C4-2B (cell line): ENCODE results near the gene RAC3.

Experiments used
- H3K27ac ChIP-seq: fragments of 450-650 bp; 2 replicates; pipeline ENCODE4 v1.5.1; 2017
- ZFX ChIP-seq: fragments of 450-650 bp; IDR thresholded peaks from 2 replicates; pipeline ENCODE4 v1.6.1; 2017
- TF ChIP-seq, protein P1 (sequence below): fragments of 450-650 bp; conservative IDR thresholded peaks from 2 replicates; pipeline ENCODE4 v1.5.1; 2017; ENCODE audit warnings: mild to moderate bottlenecking

Gene RAC3

DNA sequence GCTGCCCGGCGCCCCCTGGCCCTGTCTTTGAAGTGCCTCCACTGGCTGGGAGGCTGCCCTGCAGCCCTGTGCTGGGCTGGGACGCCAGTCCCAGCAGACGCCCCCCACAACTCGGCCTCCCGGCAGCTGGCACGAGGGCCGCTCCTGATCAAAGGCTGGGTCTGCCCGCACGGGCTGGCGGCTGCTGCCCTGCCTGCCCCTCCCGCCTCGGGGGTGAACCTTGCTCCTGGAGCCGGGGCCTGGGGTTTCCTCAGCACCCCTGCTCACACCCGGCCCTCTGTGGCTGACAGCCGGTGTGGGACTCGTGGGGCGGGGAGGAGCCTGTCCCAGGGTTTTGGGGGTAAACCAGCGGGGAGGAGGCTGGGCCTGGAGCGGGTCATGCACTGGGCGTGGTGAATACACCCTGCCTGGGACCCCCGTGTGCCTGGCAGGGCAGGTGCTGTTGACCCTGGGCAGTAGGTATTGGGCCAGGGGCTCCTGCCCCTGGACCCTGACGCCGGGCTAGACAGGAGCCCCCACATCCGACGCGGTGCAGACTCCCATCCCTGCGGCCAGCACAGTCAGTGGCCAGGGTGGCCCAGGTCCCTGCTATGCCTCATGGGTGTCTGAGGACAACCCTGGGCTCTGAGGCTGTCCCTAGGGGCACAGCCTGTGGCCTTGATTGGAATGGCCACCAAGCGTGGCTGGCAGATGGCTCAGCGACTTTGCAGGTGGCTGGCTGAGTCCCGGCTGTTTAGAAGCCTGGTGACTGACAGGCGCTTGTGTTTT is 30.5 kb upstream of the RAC3 start:
- H3K27ac ChIP-seq = no peak overlapping the region
- TF ChIP-seq ZFX = no peak
- TF ChIP-seq, protein P1, sequence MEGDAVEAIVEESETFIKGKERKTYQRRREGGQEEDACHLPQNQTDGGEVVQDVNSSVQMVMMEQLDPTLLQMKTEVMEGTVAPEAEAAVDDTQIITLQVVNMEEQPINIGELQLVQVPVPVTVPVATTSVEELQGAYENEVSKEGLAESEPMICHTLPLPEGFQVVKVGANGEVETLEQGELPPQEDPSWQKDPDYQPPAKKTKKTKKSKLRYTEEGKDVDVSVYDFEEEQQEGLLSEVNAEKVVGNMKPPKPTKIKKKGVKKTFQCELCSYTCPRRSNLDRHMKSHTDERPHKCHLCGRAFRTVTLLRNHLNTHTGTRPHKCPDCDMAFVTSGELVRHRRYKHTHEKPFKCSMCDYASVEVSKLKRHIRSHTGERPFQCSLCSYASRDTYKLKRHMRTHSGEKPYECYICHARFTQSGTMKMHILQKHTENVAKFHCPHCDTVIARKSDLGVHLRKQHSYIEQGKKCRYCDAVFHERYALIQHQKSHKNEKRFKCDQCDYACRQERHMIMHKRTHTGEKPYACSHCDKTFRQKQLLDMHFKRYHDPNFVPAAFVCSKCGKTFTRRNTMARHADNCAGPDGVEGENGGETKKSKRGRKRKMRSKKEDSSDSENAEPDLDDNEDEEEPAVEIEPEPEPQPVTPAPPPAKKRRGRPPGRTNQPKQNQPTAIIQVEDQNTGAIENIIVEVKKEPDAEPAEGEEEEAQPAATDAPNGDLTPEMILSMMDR = no peak

DNA sequence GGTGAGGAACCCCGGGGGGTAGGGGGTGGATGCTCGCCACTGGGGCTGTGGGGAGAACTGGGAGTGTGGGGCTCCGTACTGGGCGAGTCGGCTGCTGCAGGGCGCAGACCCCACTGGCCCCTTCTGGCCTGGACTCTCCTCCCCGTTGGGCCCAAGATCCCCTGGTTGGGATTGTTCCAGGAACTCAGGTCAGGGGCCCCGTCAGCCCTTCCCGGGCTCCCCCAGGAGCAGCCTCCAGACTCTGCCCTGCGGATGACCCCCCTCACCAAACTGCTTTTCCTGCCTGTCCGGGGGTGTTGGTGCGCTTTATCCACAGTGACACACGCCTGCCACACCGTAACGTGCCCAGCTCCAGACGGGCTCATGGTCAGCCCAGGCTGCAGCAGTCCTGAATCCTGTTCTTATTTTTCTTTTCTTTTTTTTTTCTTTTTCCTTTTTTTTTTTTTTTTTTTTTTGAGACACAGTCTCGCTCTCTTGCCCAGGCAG is 29.9 kb upstream of the RAC3 start:
- no peak for TF ChIP-seq ZFX
- TF ChIP-seq, protein P1 = no peak
- H3K27ac ChIP-seq = no peak overlapping the region

DNA sequence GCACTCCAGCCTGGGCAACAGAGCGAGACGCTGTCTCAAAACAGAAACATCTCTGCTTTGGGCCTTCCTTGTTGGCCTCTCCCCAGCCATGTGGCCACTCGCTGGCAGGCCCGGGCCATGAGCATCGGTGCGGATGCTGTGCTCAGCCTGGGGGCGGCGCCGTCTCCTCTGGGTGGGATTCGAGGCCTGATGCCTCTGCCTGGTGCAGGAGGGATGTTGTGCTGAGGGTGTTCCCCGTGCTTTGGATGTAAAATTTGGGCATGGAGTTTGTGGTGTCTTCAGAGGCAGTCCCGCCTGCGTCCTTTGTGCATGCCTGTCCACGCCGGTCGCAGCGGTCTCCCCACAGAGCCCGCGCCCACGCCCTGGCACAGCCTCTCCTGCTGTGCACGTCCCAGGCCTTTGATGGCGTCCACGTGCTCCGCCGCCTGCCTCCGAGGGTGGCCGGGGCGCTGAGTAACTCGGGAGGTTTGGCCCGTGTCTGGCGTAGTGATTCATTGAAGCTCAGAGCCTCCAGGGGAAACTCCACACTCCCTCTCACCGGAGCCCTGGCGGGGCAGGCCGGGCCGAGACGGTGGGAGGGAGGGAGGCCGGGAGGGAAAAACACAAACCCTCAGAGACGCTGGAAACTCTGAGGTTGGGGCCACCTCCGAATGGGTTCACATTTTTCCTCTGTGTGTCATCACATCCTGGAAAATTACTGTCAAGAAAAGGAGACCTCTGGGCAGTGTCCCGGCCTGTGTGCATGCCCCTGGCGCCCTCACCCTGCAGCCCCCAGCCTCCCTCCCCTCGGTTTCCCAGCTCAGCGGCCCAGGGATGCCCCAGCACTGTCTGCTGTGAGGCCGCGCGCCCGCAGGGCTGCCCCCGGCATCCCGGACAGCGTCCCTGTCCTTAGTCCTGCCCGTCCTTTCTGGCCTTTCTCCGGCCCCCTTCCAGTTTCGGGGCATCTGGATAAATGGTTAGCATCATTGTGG is 27.8 kb upstream of the RAC3 start:
- TF ChIP-seq ZFX = no peak
- TF ChIP-seq, protein P1 = no peak
- no peak overlapping the region for H3K27ac ChIP-seq

DNA sequence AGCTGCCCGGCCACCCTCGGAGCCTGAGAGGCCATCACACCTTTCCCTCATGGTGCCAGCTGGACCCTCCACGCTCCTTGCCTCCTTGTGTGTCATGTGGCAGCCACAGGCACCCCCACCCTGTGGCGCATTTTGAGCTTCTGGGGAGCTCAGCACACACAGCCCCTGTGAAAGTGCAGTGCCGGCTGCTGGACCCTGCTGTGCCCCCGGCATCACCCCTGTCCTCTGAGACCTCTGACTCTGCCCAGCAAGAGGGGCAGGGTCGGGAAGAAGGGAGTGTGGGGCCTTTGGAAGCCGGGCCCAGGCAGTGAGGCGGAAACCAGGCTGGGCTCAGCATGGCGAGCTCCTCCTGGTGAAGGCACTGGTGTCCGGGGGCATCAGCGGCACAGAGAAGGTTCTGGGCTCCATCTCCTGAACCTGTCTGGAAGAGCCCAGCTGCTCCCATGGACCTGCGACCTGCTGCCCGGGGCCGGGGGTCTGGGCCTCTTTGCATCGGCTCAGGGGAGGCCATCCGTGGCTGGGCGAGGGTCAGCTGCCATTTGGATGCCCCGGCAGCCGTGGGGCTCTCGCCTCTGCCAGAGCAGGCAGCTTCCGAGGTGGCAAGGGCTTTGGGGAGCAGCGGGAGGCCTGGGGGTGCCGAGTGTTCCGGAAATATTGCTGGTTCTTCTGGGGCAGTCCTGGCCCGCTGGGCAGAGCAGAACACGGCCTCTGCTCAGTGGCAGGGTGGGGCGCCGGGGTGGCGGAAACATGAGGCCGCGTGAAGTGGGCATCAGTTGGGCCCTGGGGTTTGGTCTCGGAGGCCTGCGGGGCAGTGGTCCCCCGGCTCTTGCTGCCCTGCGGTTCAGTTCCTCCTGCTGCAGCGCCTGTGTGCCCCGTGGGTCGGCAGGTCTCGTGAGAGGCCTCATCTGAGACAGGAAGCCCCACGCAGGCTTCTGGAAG is 26.7 kb upstream of the RAC3 start:
- no peak overlapping the region for H3K27ac ChIP-seq
- TF ChIP-seq, protein P1 = no peak
- TF ChIP-seq ZFX = no peak

DNA sequence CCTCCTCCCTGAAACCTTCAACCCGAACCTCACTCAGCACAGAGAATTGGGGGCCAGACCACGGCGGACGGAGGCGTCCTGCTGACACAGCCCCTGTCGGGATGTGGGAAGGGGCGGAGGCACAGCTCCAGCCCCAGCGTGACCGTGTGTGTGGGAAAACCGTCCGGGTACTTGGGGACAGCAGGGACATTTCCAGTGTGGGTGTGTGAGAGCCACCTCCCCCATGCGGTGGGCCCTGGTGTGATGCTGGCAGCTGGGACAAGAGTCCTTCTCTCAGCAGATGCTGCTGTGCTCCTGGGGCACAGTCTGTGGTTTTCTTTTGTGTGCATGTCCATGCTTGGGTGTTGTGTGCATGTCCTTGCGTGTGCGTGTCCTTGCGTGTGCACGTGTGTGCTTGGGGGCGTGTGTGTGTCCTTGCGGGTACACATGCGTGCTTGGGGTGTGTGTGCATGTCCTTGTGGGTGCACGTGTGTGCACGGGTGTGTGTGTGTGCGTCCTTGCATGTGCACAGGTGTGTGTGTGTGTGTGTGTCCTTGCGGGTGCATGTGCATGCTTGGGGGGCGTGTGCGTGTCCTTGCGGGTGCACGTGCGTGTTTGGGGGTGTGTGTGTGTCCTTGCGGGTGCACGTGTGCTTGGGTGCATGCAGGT is 25.7 kb upstream of the RAC3 start:
- no peak overlapping the region for H3K27ac ChIP-seq
- TF ChIP-seq, protein P1 = no peak
- TF ChIP-seq ZFX = no peak

DNA sequence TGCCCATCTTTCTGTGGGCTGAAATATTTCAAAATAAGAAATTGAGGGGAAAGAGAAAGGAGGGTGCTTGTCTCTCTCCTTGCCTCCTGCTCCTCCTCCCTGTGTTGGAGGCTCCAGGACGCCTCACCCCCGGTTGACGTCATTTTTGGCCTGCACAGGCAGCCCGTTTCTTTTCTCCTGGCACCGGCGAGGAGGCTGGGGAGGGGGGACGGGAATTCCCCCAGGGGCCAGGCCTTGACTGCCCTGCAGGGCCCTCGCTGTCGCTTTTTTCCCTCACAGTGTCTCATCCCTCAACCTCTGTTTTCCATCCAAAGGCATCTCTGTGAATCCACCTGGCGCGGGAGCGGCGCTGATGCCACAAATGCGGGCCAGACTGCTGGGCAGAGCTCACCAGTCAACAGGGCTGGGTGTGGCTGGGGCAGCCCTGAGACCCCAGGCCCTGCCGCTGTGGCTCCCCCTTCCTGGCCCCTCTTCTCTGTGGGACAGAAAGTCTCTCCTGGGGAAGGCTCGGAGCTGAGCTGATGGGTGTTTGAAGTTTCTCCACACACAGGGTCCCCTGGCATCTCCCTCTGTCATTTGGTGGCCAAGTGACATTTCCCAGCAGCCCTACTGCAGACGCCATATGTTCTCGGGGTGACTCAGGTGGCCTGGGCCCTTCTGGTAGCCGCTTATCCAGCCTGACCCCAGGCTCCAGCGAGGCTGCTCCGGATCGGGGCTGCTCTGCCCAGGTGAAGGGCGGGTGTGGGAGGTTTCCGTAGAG is 24.8 kb upstream of the RAC3 start:
- H3K27ac ChIP-seq = no peak overlapping the region
- TF ChIP-seq, protein P1 = no peak
- TF ChIP-seq ZFX = no peak
